ENCODE results near the gene TCF7L2.

DNA sequence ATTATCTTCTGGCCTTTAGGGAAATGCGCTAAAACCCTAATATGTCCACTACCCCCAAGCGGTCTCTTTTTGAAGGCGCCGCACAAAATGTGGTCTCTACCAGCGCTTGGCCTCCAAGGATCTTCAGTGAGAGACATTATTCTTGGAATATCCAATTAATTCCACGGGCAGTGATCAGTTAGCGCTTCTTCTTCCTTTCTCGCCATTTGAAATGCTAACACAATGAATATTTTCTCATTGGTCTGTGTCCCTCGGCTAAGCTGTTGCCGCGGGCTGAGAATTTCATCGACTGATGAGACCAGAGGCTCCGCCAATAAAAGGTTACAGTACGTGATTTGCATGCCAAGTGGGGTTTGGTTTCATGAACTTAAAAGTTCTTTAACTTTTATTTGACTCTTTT, 169.8 kb downstream of the TCF7L2 start:
- no peak for TF ChIP-seq EZH2 (IDR thresholded peaks at IDR 0.05; ENCODE audit: borderline replicate concordance, low read length)
- TF ChIP-seq, protein P1, sequence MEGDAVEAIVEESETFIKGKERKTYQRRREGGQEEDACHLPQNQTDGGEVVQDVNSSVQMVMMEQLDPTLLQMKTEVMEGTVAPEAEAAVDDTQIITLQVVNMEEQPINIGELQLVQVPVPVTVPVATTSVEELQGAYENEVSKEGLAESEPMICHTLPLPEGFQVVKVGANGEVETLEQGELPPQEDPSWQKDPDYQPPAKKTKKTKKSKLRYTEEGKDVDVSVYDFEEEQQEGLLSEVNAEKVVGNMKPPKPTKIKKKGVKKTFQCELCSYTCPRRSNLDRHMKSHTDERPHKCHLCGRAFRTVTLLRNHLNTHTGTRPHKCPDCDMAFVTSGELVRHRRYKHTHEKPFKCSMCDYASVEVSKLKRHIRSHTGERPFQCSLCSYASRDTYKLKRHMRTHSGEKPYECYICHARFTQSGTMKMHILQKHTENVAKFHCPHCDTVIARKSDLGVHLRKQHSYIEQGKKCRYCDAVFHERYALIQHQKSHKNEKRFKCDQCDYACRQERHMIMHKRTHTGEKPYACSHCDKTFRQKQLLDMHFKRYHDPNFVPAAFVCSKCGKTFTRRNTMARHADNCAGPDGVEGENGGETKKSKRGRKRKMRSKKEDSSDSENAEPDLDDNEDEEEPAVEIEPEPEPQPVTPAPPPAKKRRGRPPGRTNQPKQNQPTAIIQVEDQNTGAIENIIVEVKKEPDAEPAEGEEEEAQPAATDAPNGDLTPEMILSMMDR (IDR thresholded peaks at IDR 0.05; ENCODE audit: low read length) = no peak
